Measurements from ENCODE around the gene THAP7. TPM values are rescaled to one million over a fixed set of nuclear protein-coding genes. Genes with fewer than 3 reads are reported as not detected.

THAP7 gene
- total and polyA plus RNA-seq, 9 of the 15 experiments (the other 6 are each of a cell fraction or from before 2014, with no cell fraction given), result 7.9 to 263 (median 84.1) TPM

- TF ChIP-seq ATF1 (CRISPR knock-in tag; IDR thresholded peaks at IDR 0.05) (no peak), ATF1 (tag; IDR thresholded peaks at IDR 0.05) (no peak), ZKSCAN3 (CRISPR knock-in tag; IDR thresholded peaks at IDR 0.05) (no peak), SMC3 (conservative IDR thresholded peaks at IDR 0.05; ENCODE audit: insufficient read depth, low read depth, low read length) (0 out of 2 replicates have a peak, but pooled peaks have one; percentile 9), NR0B1 (IDR thresholded peaks at IDR 0.05; ENCODE audit: partially characterized antibody) (no peak), CBFB (CRISPR knock-in tag; IDR thresholded peaks at IDR 0.05) (no peak), CTCF (IDR thresholded peaks at IDR 0.05 in 2 of 3, conservative IDR thresholded peaks at IDR 0.05 in 1 of 3; ENCODE audit: insufficient read depth in 2 of 3, low read depth in 1 of 3, low read length in 3 of 3) (0 out of 6 replicates have a peak, but pooled peaks of 1 of the 3 experiments have one; percentile 1), HDAC6 (IDR thresholded peaks at IDR 0.05; ENCODE audit: low read depth, low read length) (peak; percentile 90; the same call in 1 of the 2 replicates), CAMTA2 (CRISPR knock-in tag; conservative IDR thresholded peaks at IDR 0.05) (peak; percentile 89; the same call in 1 of the 2 replicates), USF1 (CRISPR knock-in tag; IDR thresholded peaks at IDR 0.05) (no peak), FOXP1 (CRISPR knock-in tag; IDR thresholded peaks at IDR 0.05) (no peak), ZBTB2 (IDR thresholded peaks at IDR 0.05) (no peak), ZFPM2 (CRISPR knock-in tag; IDR thresholded peaks at IDR 0.05) (no peak), ZNF324 (CRISPR knock-in tag; IDR thresholded peaks at IDR 0.05) (peak; percentile 25; the same call in 1 of the 2 replicates), ZNF121 (CRISPR knock-in tag; conservative IDR thresholded peaks at IDR 0.05) (no peak), MXD1 (CRISPR knock-in tag; IDR thresholded peaks at IDR 0.05; ENCODE audit: borderline replicate concordance, poor library complexity, severe bottlenecking) (no peak), PHB (CRISPR knock-in tag; IDR thresholded peaks at IDR 0.05) (peak; percentile 91), PCBP1 (IDR thresholded peaks at IDR 0.05; ENCODE audit: low read depth, low read length, poor library complexity, severe bottlenecking) (no peak), TGIF2 (CRISPR knock-in tag; IDR thresholded peaks at IDR 0.05) (no peak), ERF (CRISPR knock-in tag; IDR thresholded peaks at IDR 0.05) (peak; percentile 95), E2F3 (CRISPR knock-in tag; IDR thresholded peaks at IDR 0.05) (peak; percentile 95), KLF6 (CRISPR knock-in tag; IDR thresholded peaks at IDR 0.05; ENCODE audit: borderline replicate concordance) (peak; percentile 49; the same call in 1 of the 2 replicates), ZC3H11A (IDR thresholded peaks at IDR 0.05; ENCODE audit: low read depth, low read length) (no peak), KDM5B (IDR thresholded peaks at IDR 0.05; ENCODE audit: insufficient replicate concordance, low read depth, low read length) (peak; percentile 96)
Observed at GRCh38 chr22:21013657-21014201, 11.8 kb upstream of the THAP7 start (continued).
